ENCODE results near the gene BRD7. TPM values are rescaled to one million over a fixed set of nuclear protein-coding genes. Genes with fewer than 3 reads are reported as not detected.

The BRD7 gene
- total RNA-seq, 4 donors from 2014 or later, result 41.4 to 56.0 (median 46.8) TPM

- Histone ChIP-seq H3K9me3 (no peaks in the 10 kb centered on the region), H3K27ac (no peak overlapping the region), H3K36me3 (peaks cover 0 to 8% of the 10 kb centered on the region in 2 donors), H3K4me3 (replicated peaks in 1 of 3) (no peak overlapping the region), H3K4me1 (no peaks in the 10 kb centered on the region), H3K27me3 (no peaks in the 10 kb centered on the region)
- DNase-seq, result no peak
- 63 to 78% methylated on average over 7 to 15 of the region's 15 CpGs for WGBS, 2 donors
- intact Hi-C loops (cut with DNase I), result loop anchor here (10.0 kb wide), 1 partner anchor 55 kb away; no protein-coding TSS in a partner anchor
- TF ChIP-seq CTCF (IDR thresholded peaks at IDR 0.05), result no peak
- no peak for TF ChIP-seq POLR2A (IDR thresholded peaks at IDR 0.05)
Measured at GRCh38 chr16:50309527-50310307, 59.1 kb downstream of the BRD7 start.

- Histone ChIP-seq H3K9me3 (no peaks in the 10 kb centered on the region), H3K27me3 (no peaks in the 10 kb centered on the region), H3K4me3 (replicated peaks in 1 of 3) (no peak overlapping the region), H3K27ac (no peak overlapping the region), H3K36me3 (peaks cover 0 to 3% of the 10 kb centered on the region in 2 donors), H3K4me1 (peaks cover 0 to 3% of the 10 kb centered on the region in 2 donors)
- intact Hi-C loops (cut with DNase I), result no loop called here
- no peak for TF ChIP-seq CTCF (IDR thresholded peaks at IDR 0.05)
- no peak for TF ChIP-seq POLR2A (IDR thresholded peaks at IDR 0.05)
- no peak for DNase-seq
- WGBS, 2 donors, result 84 to 87% methylated on average over 11 of the region's 11 CpGs
Measured at GRCh38 chr16:50309156-50309526, 59.6 kb downstream of the BRD7 start.

- 82 to 93% methylated on average over 8 to 12 of the region's 18 CpGs for WGBS, 2 donors
- H3K36me3 ChIP-seq, result no peaks in the 10 kb centered on the region
- TF ChIP-seq CTCF (IDR thresholded peaks at IDR 0.05) (no peak), POLR2A (IDR thresholded peaks at IDR 0.05) (no peak)
- no peak for DNase-seq
- intact Hi-C loops (cut with DNase I), result no loop called here
- no peak overlapping the region for H3K4me3 ChIP-seq (replicated peaks in 1 of 3)
- H3K27me3 ChIP-seq, result no peaks in the 10 kb centered on the region
- no peak overlapping the region for H3K27ac ChIP-seq
- peaks cover 0 to 10% of the 10 kb centered on the region in 2 donors for H3K4me1 ChIP-seq
- H3K9me3 ChIP-seq, result no peaks in the 10 kb centered on the region
Measured at GRCh38 chr16:50308237-50308965, 60.4 kb downstream of the BRD7 start.

GRCh38 chr16:50306287-50306686, 62.5 kb downstream of the BRD7 start:
- WGBS, 2 donors, result 71 to 75% methylated on average over 5 to 9 of the region's 9 CpGs
- Histone ChIP-seq H3K27me3 (no peaks in the 10 kb centered on the region), H3K4me1 (peaks cover 0 to 10% of the 10 kb centered on the region in 2 donors), H3K36me3 (no peaks in the 10 kb centered on the region), H3K4me3 (replicated peaks in 1 of 3) (no peak overlapping the region), H3K9me3 (no peaks in the 10 kb centered on the region), H3K27ac (no peak overlapping the region)
- intact Hi-C loops (cut with DNase I), result no loop called here
- peak in 1 of 2 donors; percentile 0 for DNase-seq
- TF ChIP-seq POLR2A (IDR thresholded peaks at IDR 0.05) (no peak), CTCF (IDR thresholded peaks at IDR 0.05) (no peak)
